WTC11 (cell line): Measurements from ENCODE around the gene PCP2. TPM values are rescaled to one million over a fixed set of nuclear protein-coding genes. Genes with fewer than 3 reads are reported as not detected.

Source experiments
- ATAC-seq: fragments of 200-7000 bp; cut with Tn5 transposase; 2 replicates; pipeline ENCODE4 v1.10.0; 2021; ENCODE audit warnings: mild to moderate bottlenecking, moderate library complexity
- CTCF ChIA-PET: fragments of 300-600 bp; sonication (Branson Sonifier 250); formaldehyde crosslinking; loops from one replicate; lab custom pipeline; 2021; ENCODE audit warnings: antibody characterized with exemption; lab: Charles Lee
- POLR2A ChIA-PET: fragments of 350-600 bp; sonication (Branson Sonifier 250); formaldehyde crosslinking; loops from one replicate; lab custom pipeline; 2021; ENCODE audit warnings: antibody characterized with exemption; lab: Charles Lee
- DNase-seq: peaks from one replicate; pipeline ENCODE4 v3.0.0; 2021; ENCODE audit warnings: low spot score
- H3K27ac Mint-ChIP-seq: 2 replicates; pipeline ENCODE4 v1.8.0; 2021; ENCODE audit warnings: mixed read lengths
- H3K27me3 Mint-ChIP-seq: 2 replicates; pipeline ENCODE4 v1.8.0; 2021; ENCODE audit warnings: low read depth, mild to moderate bottlenecking, moderate library complexity, mixed read lengths
- H3K36me3 Mint-ChIP-seq: 2 replicates; pipeline ENCODE4 v1.8.0; 2021; ENCODE audit warnings: mixed read lengths
- H3K4me1 Mint-ChIP-seq: 2 replicates; pipeline ENCODE4 v1.8.0; 2022; ENCODE audit warnings: mixed read lengths
- H3K4me3 Mint-ChIP-seq: 2 replicates; pipeline ENCODE4 v1.8.0; 2021; ENCODE audit warnings: mild to moderate bottlenecking, moderate library complexity, mixed read lengths
- H3K9me3 Mint-ChIP-seq: 2 replicates; pipeline ENCODE4 v1.8.0; 2021; ENCODE audit warnings: mixed read lengths
- CREB1 ChIP-seq: sonication (generic); formaldehyde crosslinking; IDR thresholded peaks from 2 replicates; pipeline ENCODE4 v1.8.0; 2023; ENCODE audit warnings: mild to moderate bottlenecking, missing genetic modification reagents
- ESRRA ChIP-seq: sonication (generic); formaldehyde crosslinking; IDR thresholded peaks from 2 replicates; pipeline ENCODE4 v1.8.1; 2022; ENCODE audit warnings: mild to moderate bottlenecking, missing genetic modification reagents, borderline replicate concordance
- NFE2L1 ChIP-seq: sonication (generic); formaldehyde crosslinking; IDR thresholded peaks from 2 replicates; pipeline ENCODE4 v1.8.1; 2023; ENCODE audit warnings: missing genetic modification reagents
- SMAD3 ChIP-seq: sonication (generic); formaldehyde crosslinking; IDR thresholded peaks from 2 replicates; pipeline ENCODE4 v1.8.0; 2022; ENCODE audit warnings: missing genetic modification reagents, mild to moderate bottlenecking, borderline replicate concordance
- SOX15 ChIP-seq: fragments of 250-450 bp; sonication (Bioruptor Pico); IDR thresholded peaks from 2 replicates; pipeline ENCODE4 v1.9.0; 2021; ENCODE audit warnings: mild to moderate bottlenecking
- TCF7 ChIP-seq: sonication (generic); formaldehyde crosslinking; IDR thresholded peaks from 2 replicates; pipeline ENCODE4 v1.8.0; 2022; ENCODE audit warnings: mild to moderate bottlenecking, low read depth, missing genetic modification reagents, moderate library complexity
- TEAD1 ChIP-seq: sonication (generic); formaldehyde crosslinking; IDR thresholded peaks from 2 replicates; pipeline ENCODE4 v1.8.0; 2022; ENCODE audit warnings: mild to moderate bottlenecking, missing genetic modification reagents
- ZNF232 ChIP-seq: sonication (generic); formaldehyde crosslinking; IDR thresholded peaks from 2 replicates; pipeline ENCODE4 v1.8.0; 2022; ENCODE audit warnings: mild to moderate bottlenecking, missing genetic modification reagents
- total RNA-seq: library from RNA; stranded (reverse); gene quantifications from 3 replicates; pipeline ENCODE4 v1.2.3, GENCODE V29; 2021
- TF ChIP-seq, protein P1 (sequence below): sonication (generic); formaldehyde crosslinking; IDR thresholded peaks from 2 replicates; pipeline ENCODE4 v1.8.1; 2023; ENCODE audit warnings: mild to moderate bottlenecking, missing genetic modification reagents, borderline replicate concordance
- TF ChIP-seq, protein P2 (sequence below): sonication (generic); formaldehyde crosslinking; IDR thresholded peaks from 2 replicates; pipeline ENCODE4 v1.8.1; 2023; ENCODE audit warnings: mild to moderate bottlenecking, missing genetic modification reagents
- TF ChIP-seq, protein P3 (sequence below): sonication (generic); formaldehyde crosslinking; IDR thresholded peaks from 2 replicates; pipeline ENCODE4 v1.8.0; 2023; ENCODE audit warnings: missing genetic modification reagents
- TF ChIP-seq, protein P4 (sequence below): sonication (generic); formaldehyde crosslinking; IDR thresholded peaks from 2 replicates; pipeline ENCODE4 v1.8.0; 2022; ENCODE audit warnings: mild to moderate bottlenecking, missing genetic modification reagents
- TF ChIP-seq, protein P5 (sequence below): fragments of 250-450 bp; sonication (Bioruptor Pico); IDR thresholded peaks from 2 replicates; pipeline ENCODE4 v1.9.0; 2021; ENCODE audit warnings: mild to moderate bottlenecking, borderline replicate concordance
- TF ChIP-seq, protein P6 (sequence below): sonication (generic); formaldehyde crosslinking; IDR thresholded peaks from 2 replicates; pipeline ENCODE4 v1.8.1; 2022; ENCODE audit warnings: mild to moderate bottlenecking, missing genetic modification reagents, moderate library complexity, borderline replicate concordance
- TF ChIP-seq, protein P7 (sequence below): sonication (generic); formaldehyde crosslinking; IDR thresholded peaks from 2 replicates; pipeline ENCODE4 v1.8.1; 2022; ENCODE audit warnings: missing genetic modification reagents, borderline replicate concordance

PCP2 gene
- total RNA-seq, 1 experiment from 2014 or later, result 0.48 TPM

DNA sequence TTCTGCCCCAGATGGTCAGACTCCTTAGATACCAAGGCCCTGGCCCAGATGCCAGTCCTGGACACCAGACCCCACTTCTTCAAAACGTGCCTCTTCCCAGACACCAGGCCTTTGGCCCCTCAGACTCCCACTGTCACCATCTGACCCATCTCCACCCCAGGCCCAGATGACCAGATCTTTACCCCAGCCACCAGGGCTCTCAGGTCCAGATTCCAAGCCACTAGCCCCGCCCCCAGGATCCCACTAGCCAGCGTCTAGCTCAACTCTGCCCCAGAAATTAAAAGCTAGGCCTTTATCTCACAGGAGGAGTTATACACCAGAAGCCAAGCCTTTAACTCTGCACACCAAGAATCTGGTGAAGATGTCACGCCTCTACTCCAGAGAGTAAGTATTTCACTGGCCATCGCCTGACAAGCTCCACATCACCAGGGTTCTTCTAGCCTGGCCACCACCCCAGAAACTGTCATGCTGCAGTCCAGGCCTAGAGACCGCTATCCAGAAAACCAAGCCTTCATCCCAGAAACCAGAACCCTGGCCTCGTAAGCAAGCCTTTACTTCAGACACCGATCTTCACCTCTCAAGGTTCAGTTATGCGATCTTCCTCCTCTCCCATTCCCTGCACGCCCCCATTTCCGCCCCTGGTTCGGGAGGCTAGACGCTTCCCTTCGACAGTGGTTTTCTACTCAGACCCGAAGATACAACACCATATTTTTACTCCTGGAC, 4.8 kb downstream of the PCP2 start:
- ChIA-PET CTCF (interaction anchor here (0.7 to 2.5 kb wide), 12 partner anchors 9 to 527 kb away, joined by 3 to 32 read pairs (median 4); partner anchors contain the start of gene TRAPPC5), POLR2A (interaction anchor here (0.5 to 1.1 kb wide), 2 partner anchors 23 to 1125 kb away, joined by 3 to 8 read pairs; no protein-coding TSS in a partner anchor)
- H3K36me3 Mint-ChIP-seq, result peaks cover 12% of the 10 kb centered on the region
- no peak for DNase-seq
- peaks cover 24% of the 10 kb centered on the region for H3K4me1 Mint-ChIP-seq
- no peak for ATAC-seq
- no peaks in the 10 kb centered on the region for H3K9me3 Mint-ChIP-seq
- TF ChIP-seq, protein P1, sequence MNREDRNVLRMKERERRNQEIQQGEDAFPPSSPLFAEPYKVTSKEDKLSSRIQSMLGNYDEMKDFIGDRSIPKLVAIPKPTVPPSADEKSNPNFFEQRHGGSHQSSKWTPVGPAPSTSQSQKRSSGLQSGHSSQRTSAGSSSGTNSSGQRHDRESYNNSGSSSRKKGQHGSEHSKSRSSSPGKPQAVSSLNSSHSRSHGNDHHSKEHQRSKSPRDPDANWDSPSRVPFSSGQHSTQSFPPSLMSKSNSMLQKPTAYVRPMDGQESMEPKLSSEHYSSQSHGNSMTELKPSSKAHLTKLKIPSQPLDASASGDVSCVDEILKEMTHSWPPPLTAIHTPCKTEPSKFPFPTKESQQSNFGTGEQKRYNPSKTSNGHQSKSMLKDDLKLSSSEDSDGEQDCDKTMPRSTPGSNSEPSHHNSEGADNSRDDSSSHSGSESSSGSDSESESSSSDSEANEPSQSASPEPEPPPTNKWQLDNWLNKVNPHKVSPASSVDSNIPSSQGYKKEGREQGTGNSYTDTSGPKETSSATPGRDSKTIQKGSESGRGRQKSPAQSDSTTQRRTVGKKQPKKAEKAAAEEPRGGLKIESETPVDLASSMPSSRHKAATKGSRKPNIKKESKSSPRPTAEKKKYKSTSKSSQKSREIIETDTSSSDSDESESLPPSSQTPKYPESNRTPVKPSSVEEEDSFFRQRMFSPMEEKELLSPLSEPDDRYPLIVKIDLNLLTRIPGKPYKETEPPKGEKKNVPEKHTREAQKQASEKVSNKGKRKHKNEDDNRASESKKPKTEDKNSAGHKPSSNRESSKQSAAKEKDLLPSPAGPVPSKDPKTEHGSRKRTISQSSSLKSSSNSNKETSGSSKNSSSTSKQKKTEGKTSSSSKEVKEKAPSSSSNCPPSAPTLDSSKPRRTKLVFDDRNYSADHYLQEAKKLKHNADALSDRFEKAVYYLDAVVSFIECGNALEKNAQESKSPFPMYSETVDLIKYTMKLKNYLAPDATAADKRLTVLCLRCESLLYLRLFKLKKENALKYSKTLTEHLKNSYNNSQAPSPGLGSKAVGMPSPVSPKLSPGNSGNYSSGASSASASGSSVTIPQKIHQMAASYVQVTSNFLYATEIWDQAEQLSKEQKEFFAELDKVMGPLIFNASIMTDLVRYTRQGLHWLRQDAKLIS (CRISPR knock-in tag), result no peak
- TF ChIP-seq, protein P2, sequence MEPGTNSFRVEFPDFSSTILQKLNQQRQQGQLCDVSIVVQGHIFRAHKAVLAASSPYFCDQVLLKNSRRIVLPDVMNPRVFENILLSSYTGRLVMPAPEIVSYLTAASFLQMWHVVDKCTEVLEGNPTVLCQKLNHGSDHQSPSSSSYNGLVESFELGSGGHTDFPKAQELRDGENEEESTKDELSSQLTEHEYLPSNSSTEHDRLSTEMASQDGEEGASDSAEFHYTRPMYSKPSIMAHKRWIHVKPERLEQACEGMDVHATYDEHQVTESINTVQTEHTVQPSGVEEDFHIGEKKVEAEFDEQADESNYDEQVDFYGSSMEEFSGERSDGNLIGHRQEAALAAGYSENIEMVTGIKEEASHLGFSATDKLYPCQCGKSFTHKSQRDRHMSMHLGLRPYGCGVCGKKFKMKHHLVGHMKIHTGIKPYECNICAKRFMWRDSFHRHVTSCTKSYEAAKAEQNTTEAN (CRISPR knock-in tag), result no peak
- TF ChIP-seq NFE2L1 (CRISPR knock-in tag) (no peak), TEAD1 (CRISPR knock-in tag) (no peak), SOX15 (CRISPR knock-in tag) (no peak), ZNF232 (no peak), SMAD3 (CRISPR knock-in tag) (no peak), CREB1 (CRISPR knock-in tag) (no peak)
- TF ChIP-seq, protein P3, sequence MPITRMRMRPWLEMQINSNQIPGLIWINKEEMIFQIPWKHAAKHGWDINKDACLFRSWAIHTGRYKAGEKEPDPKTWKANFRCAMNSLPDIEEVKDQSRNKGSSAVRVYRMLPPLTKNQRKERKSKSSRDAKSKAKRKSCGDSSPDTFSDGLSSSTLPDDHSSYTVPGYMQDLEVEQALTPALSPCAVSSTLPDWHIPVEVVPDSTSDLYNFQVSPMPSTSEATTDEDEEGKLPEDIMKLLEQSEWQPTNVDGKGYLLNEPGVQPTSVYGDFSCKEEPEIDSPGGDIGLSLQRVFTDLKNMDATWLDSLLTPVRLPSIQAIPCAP (CRISPR knock-in tag), result no peak
- TF ChIP-seq, protein P4, sequence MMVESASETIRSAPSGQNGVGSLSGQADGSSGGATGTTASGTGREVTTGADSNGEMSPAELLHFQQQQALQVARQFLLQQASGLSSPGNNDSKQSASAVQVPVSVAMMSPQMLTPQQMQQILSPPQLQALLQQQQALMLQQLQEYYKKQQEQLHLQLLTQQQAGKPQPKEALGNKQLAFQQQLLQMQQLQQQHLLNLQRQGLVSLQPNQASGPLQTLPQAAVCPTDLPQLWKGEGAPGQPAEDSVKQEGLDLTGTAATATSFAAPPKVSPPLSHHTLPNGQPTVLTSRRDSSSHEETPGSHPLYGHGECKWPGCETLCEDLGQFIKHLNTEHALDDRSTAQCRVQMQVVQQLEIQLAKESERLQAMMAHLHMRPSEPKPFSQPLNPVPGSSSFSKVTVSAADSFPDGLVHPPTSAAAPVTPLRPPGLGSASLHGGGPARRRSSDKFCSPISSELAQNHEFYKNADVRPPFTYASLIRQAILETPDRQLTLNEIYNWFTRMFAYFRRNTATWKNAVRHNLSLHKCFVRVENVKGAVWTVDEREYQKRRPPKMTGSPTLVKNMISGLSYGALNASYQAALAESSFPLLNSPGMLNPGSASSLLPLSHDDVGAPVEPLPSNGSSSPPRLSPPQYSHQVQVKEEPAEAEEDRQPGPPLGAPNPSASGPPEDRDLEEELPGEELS (CRISPR knock-in tag), result no peak
- TF ChIP-seq, protein P5, sequence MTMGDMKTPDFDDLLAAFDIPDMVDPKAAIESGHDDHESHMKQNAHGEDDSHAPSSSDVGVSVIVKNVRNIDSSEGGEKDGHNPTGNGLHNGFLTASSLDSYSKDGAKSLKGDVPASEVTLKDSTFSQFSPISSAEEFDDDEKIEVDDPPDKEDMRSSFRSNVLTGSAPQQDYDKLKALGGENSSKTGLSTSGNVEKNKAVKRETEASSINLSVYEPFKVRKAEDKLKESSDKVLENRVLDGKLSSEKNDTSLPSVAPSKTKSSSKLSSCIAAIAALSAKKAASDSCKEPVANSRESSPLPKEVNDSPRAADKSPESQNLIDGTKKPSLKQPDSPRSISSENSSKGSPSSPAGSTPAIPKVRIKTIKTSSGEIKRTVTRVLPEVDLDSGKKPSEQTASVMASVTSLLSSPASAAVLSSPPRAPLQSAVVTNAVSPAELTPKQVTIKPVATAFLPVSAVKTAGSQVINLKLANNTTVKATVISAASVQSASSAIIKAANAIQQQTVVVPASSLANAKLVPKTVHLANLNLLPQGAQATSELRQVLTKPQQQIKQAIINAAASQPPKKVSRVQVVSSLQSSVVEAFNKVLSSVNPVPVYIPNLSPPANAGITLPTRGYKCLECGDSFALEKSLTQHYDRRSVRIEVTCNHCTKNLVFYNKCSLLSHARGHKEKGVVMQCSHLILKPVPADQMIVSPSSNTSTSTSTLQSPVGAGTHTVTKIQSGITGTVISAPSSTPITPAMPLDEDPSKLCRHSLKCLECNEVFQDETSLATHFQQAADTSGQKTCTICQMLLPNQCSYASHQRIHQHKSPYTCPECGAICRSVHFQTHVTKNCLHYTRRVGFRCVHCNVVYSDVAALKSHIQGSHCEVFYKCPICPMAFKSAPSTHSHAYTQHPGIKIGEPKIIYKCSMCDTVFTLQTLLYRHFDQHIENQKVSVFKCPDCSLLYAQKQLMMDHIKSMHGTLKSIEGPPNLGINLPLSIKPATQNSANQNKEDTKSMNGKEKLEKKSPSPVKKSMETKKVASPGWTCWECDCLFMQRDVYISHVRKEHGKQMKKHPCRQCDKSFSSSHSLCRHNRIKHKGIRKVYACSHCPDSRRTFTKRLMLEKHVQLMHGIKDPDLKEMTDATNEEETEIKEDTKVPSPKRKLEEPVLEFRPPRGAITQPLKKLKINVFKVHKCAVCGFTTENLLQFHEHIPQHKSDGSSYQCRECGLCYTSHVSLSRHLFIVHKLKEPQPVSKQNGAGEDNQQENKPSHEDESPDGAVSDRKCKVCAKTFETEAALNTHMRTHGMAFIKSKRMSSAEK (CRISPR knock-in tag), result no peak
- no peaks in the 10 kb centered on the region for H3K27me3 Mint-ChIP-seq
- peak overlapping the region; percentile 90 for H3K4me3 Mint-ChIP-seq
- peak overlapping the region; percentile 98 for H3K27ac Mint-ChIP-seq

DNA sequence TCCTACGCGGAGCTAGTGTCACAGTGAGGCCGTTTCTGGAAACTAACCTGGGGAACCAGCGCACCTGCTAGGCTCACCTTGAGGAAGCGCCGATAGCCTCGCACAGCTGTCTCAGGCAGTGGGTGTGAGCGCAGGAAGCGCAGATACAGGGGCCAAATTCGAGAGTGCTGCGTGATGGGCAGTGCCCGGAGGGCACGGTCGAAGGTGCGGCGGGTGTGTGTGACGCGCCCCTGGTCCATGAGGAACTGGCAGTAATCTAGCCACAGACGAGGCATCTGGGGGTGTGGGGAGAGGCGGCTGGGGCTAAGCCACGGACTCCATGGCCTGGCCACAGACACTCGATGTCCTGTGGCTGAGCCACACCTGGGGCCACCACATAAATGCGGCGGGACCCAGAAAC, 6.4 kb downstream of the PCP2 start:
- ATAC-seq (no peak), DNase-seq (no peak)
- peaks cover 19% of the 10 kb centered on the region for H3K36me3 Mint-ChIP-seq
- H3K4me3 Mint-ChIP-seq, result no peak overlapping the region
- TF ChIP-seq, protein P6, sequence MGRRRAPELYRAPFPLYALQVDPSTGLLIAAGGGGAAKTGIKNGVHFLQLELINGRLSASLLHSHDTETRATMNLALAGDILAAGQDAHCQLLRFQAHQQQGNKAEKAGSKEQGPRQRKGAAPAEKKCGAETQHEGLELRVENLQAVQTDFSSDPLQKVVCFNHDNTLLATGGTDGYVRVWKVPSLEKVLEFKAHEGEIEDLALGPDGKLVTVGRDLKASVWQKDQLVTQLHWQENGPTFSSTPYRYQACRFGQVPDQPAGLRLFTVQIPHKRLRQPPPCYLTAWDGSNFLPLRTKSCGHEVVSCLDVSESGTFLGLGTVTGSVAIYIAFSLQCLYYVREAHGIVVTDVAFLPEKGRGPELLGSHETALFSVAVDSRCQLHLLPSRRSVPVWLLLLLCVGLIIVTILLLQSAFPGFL (CRISPR knock-in tag), result no peak
- TF ChIP-seq, protein P7, sequence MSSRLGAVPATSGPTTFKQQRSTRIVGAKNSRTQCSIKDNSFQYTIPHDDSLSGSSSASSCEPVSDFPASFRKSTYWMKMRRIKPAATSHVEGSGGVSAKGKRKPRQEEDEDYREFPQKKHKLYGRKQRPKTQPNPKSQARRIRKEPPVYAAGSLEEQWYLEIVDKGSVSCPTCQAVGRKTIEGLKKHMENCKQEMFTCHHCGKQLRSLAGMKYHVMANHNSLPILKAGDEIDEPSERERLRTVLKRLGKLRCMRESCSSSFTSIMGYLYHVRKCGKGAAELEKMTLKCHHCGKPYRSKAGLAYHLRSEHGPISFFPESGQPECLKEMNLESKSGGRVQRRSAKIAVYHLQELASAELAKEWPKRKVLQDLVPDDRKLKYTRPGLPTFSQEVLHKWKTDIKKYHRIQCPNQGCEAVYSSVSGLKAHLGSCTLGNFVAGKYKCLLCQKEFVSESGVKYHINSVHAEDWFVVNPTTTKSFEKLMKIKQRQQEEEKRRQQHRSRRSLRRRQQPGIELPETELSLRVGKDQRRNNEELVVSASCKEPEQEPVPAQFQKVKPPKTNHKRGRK, result no peak
- TF ChIP-seq ESRRA (no peak), TCF7 (no peak), SOX15 (CRISPR knock-in tag) (no peak)
- H3K4me1 Mint-ChIP-seq, result peaks cover 24% of the 10 kb centered on the region
- no peaks in the 10 kb centered on the region for H3K9me3 Mint-ChIP-seq
- ChIA-PET POLR2A (no interaction called here), CTCF (interaction anchor here (0.8 kb wide), 1 partner anchor 59 kb away, joined by 6 read pairs; no protein-coding TSS in a partner anchor)
- no peak overlapping the region for H3K27ac Mint-ChIP-seq
- no peaks in the 10 kb centered on the region for H3K27me3 Mint-ChIP-seq
